ENCODE measurements around the gene TESPA1.

TESPA1 gene

DNA sequence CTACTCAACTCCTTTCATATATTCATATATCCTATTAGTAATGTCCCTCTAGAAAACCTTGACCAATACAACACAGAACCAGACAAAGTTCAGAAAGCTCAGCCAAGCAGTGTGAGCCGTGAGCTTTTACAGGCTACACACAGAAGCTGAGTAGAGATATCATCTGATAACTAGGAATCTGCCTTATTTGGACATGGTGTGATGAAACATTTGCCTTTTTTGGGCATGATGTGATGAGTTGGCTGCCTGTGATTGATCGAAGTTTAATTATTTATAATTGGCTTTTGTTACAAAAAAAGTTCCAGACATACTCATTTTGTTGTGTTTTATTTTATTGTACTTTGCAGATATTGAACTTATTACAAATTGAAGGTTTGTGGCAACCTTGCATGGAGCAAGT lies 46.6 kb downstream of the TESPA1 start:
- DNase-seq (ENCODE audit: low read depth) = no peak
- no peak overlapping the region for H3K4me3 ChIP-seq (ENCODE audit: low read depth, low read length)
- TF ChIP-seq, protein P1, sequence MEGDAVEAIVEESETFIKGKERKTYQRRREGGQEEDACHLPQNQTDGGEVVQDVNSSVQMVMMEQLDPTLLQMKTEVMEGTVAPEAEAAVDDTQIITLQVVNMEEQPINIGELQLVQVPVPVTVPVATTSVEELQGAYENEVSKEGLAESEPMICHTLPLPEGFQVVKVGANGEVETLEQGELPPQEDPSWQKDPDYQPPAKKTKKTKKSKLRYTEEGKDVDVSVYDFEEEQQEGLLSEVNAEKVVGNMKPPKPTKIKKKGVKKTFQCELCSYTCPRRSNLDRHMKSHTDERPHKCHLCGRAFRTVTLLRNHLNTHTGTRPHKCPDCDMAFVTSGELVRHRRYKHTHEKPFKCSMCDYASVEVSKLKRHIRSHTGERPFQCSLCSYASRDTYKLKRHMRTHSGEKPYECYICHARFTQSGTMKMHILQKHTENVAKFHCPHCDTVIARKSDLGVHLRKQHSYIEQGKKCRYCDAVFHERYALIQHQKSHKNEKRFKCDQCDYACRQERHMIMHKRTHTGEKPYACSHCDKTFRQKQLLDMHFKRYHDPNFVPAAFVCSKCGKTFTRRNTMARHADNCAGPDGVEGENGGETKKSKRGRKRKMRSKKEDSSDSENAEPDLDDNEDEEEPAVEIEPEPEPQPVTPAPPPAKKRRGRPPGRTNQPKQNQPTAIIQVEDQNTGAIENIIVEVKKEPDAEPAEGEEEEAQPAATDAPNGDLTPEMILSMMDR (IDR thresholded peaks at IDR 0.05; ENCODE audit: insufficient read depth, low read depth, low read length, missing control alignments) = no peak

DNA sequence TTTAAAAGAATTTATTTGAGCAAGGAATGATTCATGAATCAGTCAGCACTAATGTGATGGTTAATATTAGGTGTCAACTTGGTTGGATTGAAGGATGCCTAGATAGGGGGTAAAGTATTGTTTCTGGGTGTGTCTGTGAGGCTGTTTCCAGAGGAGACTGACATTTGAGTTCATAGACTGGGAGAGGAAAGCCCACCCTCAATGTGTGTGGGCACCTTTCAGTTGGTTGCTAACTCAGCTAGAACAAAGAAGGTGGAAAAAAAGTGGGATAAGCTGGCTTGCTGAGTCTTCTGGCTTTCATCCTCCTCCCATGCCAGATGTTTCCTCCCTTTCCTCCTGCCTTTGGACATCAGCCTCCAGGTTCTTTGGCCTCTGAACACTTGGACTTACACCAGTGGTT lies 47.2 kb downstream of the TESPA1 start:
- TF ChIP-seq, protein P1 (IDR thresholded peaks at IDR 0.05; ENCODE audit: insufficient read depth, low read depth, low read length, missing control alignments) = no peak
- no peak overlapping the region for H3K4me3 ChIP-seq (ENCODE audit: low read depth, low read length)

DNA sequence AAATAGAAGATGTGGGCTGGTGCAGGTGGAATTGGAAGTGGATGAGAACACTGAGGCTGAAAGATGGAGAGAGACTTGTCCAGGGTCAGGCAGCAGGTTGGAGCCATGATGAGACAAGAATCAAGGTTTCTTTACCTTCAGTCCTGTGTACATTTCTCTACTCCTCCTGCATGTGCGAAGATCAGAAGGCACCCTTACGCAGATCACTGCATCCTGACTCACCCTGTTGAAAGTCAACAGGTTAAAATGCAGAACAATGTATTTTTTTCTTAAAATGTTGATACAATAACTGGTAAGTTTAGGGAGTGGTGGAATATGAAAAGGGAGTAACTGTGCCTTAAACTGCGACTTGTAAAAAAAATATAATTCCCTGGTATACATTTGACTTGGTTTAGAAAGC lies 47.8 kb downstream of the TESPA1 start:
- TF ChIP-seq, protein P1 (IDR thresholded peaks at IDR 0.05; ENCODE audit: insufficient read depth, low read depth, low read length, missing control alignments) = no peak
- no peak overlapping the region for H3K4me3 ChIP-seq (ENCODE audit: low read depth, low read length)
- no peak for DNase-seq (ENCODE audit: low read depth)

More for the DNA sequence above, 47.2 kb downstream of the TESPA1 start:
- DNase-seq (ENCODE audit: low read depth) = no peak

DNA sequence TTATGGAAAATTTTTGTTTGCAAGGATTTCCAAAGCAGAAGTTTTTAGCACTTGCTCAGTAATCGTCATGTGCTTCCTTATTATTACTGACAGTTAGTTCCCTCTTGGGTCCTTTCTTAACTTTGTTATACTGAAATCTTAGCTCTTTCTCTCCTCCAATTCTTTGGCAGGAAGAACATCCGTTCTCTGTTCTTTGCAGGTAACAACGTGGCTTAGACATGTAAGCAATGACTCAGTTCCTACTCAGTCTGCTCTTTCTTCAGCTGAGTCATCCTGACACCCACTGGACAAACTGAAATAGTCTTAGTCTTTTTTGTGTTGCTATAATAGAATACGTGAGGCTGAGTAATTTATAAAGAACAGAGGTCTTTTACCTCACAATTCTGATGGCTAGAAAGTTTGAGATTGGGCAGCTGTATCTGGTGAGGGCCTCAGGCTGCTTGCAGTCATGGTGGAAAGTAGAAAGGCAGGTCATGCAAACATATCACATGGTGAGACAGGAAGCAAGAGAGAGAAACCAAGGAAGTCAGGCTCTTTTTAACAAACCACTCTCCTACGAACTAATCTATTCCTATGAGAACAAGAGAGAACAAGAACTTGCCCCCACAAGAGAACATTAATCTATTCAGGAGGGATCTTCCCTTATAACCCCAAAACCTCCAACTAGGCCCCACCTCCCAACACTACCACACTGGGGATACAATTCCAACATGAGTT lies 49.2 kb downstream of the TESPA1 start:
- DNase-seq (ENCODE audit: low read depth) = peak; percentile 81
- TF ChIP-seq, protein P1 (IDR thresholded peaks at IDR 0.05; ENCODE audit: insufficient read depth, low read depth, low read length, missing control alignments) = peak; percentile 12

DNA sequence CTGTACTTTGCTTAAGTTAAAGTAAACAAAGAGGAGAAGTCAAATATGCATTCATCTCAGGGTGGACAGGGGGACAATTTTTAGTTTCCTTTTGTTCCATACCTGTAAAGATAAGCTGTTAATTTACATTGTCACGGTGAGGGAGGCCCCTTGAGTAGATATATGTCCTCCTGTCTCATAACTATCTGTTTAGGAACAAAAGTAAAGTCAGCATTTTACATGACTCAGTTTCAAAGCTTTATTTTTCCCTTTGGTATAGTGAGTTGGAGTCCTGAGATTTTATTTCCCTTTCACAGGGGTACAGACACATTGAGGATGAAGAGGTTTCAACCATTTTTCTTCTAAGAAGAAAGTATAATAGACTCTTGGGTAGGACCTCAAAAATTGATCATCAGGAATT lies 50.1 kb downstream of the TESPA1 start:
- no peak overlapping the region for H3K4me3 ChIP-seq (ENCODE audit: low read depth, low read length)
- DNase-seq (ENCODE audit: low read depth) = no peak
- TF ChIP-seq, protein P1 (IDR thresholded peaks at IDR 0.05; ENCODE audit: insufficient read depth, low read depth, low read length, missing control alignments) = no peak

More for the DNA sequence above, 49.2 kb downstream of the TESPA1 start:
- H3K4me3 ChIP-seq (ENCODE audit: low read depth, low read length) = no peak overlapping the region

DNA sequence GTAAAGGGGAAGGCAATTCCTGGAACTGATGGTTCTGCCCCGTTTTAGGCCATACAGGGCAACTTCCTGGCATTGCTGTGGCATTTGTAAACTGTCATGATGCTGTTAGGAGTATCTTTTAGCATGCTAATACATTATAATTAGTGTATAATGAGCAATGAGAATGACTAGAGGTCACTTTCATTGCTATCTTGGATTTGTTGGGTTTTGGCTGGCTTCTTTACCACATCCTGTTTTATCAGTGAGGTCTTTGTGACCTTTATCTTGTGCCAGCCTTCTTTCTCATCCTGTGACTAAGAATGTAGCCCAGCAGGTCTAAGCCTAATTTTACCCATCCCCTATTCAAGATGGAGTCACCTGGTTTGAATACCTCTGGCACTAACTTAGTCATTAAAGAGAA lies 51.2 kb downstream of the TESPA1 start:
- peak; percentile 27 for DNase-seq (ENCODE audit: low read depth)
- TF ChIP-seq, protein P1 (IDR thresholded peaks at IDR 0.05; ENCODE audit: insufficient read depth, low read depth, low read length, missing control alignments) = no peak
- H3K4me3 ChIP-seq (ENCODE audit: low read depth, low read length) = no peak overlapping the region

DNA sequence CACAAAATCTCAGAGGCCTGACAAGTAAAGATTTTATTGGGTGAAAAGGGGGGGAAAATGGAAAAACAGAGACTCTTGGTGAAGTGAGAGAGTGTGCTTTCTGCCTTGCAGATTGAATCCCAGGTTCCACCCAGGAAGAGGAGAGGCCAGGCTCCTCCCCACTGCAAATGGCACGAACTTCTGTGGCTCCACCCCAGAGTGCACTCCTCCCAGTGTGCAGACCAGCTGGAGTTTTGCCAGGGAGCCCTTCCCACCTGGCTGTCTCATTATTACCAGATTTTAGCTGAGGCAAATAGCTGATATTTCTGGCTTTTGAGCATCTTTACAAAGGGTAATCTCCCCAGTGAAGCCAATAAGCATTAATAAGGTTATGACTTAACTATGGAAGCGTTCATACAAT lies 51.9 kb downstream of the TESPA1 start:
- no peak for DNase-seq (ENCODE audit: low read depth)
- TF ChIP-seq, protein P1 (IDR thresholded peaks at IDR 0.05; ENCODE audit: insufficient read depth, low read depth, low read length, missing control alignments) = no peak
- no peak overlapping the region for H3K4me3 ChIP-seq (ENCODE audit: low read depth, low read length)
